Activated gamma-delta T cell treated with Interleukin-2 at 50 U/mL for 16 hours (primary cell): ENCODE data around the gene PAX5.

ENCODE experiments used
- DNase-seq: peaks from one replicate; pipeline ENCODE4 v3.0.0-alpha.2; 2020

Gene PAX5

DNA sequence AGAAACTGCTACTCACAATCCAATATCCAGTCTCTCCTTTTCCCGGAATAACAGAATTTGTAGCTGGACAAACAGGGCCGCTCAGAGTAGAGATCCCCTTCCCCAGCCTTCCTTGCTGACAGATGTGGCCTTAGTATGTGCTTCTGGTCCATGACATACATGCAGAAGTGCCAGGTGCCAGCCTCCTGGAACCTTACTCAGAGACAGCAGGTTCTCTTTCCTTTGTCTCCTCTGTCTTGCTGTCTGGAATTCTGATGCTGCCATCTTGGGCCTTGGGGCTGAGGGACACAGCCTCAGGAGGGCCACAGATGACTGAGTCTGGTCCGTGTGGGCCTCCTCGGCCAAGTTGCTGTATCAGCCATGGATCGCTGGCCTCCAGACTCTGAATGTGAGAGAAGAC, 210.1 kb downstream of the PAX5 start:
- DNase-seq = no peak

DNA sequence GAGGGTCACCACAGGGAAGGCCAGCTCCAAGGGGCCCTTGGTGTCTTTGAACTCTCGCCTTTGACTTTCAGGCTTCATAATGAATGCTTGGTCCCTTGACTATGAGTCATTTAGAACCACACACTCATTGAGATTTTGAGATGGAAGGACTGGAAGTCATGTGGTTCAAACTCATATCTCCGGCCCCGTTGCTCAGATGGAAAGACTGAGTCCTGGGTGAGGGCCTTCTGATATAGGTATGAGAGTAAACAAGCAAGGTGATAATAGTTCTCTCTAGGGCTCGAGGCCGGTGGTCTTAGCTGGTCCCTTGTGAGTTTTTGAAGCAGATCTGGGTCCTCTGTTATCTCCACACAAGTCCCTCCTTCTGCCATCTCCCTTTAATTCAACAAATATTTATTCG, 210.6 kb downstream of the PAX5 start:
- no peak for DNase-seq

DNA sequence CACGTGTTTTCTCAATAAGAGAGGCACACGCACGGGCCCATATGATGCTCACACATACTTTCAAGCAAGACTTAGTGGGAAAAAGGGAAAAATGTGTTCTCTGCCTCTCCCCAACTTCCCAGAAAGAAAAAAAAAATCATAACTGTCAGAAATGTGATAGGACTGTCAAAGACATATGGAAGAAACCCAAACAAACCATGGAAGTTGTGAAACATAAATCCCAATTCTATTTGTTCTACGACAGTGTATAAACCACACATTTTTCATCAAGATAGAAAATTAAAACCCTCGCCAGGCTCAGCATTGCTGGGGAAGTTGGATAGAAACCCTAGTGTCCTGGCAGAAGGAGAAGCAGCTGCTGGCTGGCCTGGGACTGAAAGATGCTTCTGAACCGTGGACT, 211.9 kb downstream of the PAX5 start:
- no peak for DNase-seq

DNA sequence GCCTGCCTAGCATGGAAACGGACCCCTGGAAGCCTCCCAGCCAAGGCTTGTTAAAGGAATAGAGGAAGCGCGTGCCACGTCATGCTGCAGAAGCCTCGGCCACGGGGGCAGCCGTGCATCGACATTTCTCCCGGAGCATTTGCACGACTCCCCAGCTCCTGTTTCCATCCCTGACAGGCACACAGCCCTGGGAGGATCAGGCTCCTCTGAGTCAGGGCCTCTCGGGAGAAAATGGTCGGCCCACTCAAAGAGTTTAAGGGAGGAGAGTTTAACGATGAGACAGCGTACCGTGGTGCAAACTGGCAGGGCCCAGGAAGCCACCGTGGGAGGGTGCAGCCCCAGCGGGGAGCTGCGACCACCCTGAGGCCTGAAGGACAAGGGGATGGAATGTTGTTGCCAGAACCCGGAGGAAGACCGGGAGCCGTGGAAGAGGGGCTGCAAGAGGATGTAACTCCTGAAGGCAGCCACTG, 213.6 kb downstream of the PAX5 start:
- DNase-seq = no peak

DNA sequence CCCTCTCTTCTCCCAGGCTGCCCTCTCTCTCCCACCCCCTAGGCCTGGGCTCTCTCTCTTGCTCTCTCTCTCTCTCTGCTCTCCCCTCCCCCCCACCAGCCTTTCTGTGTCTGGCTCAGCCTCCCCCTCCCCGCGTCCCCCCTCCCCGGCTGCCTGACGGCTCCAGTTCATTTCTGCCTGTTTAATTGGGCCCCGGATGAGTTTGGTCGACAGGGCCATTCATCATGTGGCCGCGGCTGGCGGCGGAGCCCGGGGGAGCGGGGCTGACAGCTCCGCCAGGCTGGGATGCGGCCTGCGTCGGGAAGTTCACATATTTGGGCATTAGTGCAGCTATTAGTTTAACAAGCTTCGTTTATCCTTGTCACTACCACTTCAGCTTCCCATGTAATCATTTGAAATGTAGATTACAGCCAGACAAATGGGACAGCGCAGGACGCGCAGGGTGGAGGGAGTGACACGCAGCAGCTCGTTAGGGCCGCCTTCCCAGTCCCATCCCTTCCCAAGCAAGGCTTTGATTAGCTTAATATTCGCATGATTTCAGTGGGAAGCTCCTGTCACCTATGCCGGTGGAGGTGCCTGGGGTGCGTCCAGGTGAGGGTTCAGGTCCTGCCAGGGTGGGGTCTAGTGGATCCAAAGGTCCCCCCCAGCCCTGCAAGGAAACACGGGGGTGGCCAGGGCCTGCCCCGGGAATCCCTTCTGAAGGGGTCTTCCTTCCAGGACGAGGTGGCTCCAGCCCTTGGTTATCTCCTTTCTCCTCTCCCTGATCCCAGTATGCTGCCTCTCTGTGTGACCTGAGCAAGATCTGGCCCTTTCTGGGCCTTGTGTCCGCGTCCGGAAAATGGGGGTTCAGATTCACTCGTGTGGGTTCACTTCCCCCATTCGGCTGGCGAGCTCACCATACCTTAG, 214.8 kb downstream of the PAX5 start:
- no peak for DNase-seq

DNA sequence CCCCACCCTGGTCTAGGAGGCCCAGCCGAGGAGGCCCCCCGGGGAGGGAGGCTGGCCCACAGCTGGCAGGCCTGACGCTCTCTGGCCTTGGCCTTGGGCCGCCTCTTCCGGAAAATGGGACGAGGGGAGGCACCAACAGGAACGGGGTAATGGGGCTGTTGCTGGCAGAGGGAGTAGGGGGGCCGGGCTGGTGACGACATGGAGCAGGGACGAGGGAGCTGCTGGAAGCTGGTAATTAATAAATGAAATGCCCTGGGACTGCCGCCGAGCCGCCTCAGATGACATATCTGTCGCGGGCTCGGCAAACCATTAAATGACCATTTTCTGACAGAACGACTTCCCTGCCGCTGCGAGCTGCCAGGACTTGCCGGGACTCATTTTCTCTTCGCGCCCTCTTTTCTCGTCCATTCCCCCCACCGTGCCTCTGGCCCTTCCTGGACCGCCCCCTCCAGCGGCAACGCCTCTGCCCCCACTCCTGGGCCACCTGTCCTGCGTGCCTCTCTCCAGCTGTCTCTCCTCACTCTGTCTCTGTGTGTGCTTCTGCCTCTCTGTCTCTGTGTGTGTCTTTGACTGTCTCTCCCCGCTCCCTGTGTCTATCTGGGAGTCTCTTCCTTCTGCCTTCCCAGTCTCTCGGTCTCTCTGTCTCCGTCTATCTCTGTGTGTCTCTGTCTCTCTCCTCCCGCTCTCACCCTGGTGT, 215.7 kb downstream of the PAX5 start:
- no peak for DNase-seq

DNA sequence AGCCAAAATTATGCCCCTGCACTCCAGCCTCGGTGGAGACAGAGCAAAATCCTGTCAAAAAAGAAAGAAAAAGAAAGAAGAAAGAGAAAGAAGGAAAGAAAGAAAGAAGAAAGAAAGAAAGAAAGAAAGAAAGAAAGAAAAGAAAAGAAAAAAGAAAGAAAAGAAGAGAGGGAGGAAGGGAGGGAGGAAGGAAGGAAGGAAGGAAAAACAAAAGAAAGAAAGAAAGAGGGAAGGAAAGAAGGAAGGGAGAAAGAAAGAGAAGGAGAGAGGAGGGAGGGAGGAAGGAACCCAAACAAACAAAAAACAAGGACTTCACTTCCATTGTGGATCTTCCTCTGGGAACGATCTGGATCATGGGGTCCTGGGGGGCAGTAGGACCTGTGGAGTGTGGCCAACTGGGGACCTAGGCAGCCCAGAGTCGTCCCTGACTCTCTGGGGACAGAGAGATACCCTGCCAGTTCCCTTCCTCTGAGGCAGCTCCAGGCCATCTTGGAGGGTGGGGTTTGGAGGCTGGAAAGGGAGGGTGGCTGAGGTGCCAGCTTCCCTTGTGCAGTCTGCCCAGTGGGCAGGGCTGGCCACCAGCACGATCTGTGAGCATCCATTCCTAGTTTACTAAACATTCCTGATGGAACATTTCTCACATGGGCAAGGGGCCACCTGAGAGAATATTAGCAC, 216.8 kb downstream of the PAX5 start:
- DNase-seq = no peak

DNA sequence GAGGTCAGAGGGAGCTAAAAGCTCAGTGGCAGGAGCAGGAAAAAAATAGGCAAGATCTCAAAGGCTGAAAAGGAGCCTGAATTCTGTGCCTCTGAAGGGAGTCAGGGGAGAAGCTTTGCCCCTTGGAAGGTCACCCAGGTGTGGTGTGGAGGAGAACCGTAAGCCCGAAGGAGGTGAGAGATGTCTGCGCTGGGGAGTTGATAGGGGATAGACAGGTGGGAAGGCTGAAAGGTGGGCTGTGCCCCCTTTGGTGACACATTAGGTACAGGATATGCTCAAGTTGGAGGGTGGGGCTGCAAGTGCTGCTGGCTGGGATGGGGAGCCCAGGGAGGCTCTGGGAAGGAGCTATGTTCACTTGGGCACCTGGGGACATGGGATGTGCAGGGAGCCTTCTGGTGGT, 217.7 kb downstream of the PAX5 start:
- DNase-seq = no peak

DNA sequence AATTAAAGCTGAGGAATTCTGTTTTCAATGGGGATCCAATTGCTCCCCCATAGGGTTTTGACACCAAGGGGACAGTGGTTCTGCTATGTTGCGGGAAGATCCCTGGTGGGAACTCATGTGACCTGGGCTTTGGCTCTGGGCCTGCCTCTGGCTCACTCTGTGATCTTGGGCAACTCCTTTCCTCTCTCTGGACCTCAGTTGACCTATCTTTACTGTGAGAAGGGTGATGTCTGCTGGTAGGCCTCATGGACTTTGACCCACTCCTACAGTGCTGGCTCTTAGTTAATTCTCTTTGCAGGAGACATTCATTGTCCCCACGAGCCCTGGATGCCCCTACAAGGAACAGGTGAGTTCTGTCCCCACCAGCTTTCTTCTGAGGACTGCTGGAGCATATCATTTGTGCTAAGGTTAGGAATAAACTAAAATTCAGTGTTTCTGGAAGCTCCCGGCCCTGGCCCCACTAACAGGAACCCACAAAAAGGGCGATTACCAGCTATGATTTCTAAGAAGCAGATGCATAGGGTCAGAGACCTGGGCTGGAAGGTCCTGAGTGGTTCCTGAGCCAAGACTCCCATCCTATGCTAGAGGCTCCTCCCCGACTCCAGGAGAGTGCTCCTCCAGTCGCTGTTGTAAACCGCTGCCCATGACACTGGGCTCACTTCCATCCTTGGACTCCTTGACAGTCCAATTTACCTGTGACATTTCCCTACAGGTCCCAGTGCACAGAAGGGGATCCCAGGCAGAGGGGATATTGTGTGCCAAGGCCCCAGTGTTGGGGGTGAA, 218.3 kb downstream of the PAX5 start:
- DNase-seq = no peak

DNA sequence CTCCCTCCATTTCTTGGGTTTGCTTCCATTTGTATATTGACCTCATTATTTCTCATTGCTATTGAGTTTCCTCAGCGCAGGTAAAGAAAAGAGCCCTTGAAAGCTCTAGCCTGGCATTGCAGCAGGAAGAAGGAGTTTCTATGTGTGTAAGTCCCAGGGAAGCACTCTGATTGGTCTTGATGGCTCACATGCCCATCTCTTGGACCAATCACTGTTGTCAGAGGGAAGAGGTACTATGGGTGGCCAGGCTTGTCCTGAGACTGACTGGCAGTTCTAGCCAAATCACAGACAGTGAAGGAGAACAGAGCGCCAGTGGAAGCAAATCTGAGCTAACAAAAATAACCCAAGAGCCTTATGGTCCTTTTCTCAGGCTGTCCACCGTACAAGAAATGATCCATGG, 219.0 kb downstream of the PAX5 start:
- no peak for DNase-seq

DNA sequence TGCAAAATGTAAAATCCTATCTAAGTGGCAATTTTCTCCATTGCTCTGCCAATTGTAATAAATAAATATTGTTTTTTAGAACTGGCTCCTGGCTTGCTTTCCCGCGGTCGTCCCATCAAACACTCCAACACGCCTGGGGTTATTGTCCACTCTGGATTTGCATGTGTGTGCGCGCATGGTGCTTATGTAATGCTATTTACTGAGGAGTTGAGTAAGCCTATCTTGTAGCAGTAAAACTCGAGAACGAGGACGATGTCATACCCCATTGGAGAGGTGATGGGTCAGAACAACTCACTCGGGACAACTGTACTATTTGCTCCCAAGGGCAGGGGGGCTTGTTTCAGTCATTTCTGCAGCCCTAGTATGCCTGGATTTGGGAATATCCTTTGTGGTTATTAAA, 220.9 kb downstream of the PAX5 start:
- no peak for DNase-seq

DNA sequence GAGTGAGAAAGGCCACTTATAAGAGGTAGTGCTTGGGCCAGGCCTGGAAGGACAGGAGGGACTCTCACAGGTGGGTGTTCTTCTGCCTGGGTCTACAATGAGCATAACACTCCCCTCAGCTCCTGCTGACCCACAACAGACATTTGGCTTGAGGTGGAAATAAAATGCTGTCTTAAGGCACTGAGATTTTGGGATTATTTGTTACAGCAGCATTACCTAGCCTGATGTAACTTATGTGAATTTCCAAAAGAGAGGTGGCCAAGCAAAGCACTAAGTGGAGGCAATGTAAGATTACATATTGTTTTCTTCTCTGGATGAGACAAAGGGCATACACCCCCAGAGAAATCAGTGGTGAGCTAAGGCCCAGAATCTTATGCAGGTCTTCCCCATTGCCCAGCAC, 221.5 kb downstream of the PAX5 start:
- no peak for DNase-seq

DNA sequence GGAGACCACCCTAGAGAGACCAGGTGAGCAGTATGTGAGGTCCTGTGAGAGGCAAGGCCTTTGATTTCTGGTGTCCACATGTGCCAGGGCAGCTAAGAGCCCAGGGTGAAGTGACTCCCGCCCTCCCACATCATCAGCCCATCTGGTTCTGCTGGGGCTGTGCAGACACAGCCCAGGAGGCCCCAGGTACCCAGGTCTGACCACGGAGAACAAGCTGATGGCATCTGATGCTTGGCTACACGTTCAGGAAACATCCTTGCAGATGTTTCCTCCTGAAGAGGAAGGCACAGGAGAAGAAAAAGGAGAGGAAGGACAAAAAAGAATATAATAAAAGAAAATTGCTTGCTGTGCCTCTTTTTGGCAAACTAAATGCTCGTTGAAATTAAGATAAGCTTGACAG, 225.8 kb downstream of the PAX5 start:
- DNase-seq = no peak

DNA sequence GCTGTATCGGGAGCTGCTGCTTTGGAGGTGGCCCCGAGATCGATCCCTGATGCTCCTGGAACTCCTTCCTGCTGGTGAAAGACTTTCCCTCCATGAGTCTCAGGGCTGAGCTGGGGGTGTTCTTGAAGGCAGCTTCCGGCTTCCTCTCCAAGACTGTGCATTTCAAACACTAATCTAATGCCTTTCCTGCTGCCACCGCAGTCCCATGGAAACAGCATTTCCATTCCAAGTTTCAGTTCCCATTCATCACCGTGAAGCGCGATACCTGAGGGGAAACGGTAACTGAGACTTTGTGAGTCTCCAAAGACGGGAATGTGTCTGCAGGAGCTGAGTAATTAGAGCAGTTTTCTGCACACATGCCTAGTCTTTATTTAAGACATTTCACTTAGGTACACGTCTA, 230.1 kb downstream of the PAX5 start:
- no peak for DNase-seq

DNA sequence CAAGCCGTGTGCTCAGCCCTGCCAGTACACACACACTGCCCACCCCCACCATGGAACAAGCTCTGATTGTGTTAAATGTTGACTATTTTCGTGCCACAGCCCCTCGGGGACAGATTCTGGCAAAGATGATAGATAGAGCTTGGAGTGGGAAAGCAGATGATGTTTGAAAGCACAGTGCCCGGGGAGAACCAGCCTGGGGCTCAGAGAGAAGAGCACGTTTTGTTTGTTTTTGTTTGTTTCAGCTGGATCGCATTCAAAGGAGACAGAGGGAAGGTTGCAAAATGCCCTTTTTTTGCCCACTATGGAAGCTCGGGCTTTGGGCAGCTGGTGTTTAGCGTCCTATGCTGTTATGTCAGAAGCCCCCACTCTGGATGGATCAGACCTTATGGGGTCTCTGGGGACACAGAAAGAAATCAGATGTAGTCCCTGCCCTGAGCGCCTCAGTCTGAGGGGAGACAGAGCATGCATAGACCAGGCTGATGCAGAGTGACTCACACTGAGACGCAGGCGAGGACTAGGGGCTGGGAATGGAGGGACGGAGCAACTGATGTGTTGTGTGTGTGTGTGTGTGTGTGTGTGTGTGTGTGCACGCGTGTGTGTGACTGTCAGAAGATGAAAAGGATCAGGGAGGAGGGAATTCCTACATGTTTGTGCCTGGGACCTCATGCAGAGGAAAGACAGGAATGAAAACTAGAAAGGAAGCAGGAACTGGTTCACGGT, 231.7 kb downstream of the PAX5 start:
- DNase-seq = no peak

DNA sequence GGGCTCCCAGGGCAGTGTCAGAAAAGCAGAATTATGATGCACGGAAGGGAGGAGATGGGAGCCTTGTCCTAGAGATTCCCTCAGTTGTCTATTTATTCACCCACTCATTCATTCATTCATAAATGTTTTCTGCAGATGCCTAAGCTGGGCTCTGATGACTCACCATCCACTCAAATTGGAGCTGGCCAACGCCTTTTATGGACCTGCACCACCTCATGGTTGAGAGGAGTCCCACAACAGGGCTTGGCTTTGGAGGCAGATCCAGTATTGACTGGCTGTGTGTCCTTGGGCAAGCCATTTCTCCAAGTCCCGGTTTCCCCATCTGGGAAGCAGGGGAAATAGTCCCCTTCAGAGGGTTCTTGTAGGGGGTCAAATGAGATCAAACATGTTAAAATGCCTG, 233.6 kb downstream of the PAX5 start:
- no peak for DNase-seq

DNA sequence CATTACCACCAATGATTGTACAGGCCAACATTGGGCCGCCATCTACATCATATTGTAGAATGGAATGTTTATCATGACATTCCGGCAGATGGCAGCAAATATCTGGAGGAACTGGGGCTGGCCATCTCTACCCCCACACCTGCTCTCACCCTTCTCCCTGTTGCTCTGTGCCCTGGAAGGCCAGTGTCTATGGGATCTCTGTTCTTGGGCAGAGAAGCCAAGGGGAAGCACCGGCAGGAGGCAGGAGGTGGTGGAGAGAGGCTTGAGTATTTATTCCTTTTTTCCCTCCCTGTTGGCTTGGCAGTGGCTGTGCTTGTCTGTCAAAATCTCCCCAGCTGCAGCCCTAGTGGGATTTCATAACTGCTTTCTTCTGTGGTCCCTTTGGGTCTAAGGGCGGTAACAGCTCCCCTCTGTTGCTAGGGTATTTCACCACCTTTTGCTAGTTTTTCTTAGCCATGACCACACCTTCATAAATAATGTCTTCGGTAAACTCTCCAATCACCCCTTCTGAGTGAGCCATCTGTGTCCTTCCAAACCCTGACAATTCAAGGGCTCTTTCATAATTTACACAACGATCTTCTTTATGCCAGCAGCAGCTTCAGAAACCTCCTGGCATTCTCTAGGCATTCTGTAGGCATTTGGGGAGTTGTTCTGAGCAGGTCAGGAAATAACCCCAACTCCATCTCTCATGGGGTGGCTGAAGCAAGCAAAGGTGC, 235.6 kb downstream of the PAX5 start:
- no peak for DNase-seq

DNA sequence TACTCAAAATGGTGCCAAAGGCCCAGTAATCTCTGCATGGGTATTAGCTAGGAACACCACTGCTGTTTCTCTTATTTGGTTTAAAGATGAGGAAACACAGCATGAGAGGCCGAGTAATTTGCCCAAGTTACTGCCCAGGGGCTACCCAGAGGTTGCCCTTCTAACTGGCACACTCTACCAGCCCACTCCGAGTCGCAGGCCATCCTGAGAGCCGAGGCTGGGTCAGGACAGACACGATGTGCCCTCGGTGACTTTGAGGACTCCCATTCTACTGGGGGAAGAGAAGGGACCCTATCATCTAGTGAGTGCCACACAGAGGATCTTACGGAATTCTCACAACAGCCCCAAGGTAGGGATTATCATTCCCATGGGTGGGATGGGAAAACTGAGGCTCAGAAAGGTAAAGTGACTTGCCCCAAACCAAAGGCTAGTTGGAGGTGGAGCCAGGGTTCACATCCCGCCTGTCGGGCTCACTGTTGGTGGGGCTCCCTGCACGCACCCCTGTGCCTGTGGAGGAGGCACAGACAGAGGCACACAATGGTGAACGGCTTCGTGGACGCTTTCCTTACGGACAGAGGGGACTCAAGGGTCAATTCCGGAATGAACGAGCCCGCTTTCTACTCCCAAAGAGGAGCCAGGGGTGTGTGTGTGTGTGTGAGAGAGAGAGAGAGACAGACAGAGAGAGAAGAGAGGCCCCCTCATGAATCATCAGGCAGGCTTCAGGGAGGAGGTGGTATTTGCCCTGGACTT, 236.4 kb downstream of the PAX5 start:
- no peak for DNase-seq

DNA sequence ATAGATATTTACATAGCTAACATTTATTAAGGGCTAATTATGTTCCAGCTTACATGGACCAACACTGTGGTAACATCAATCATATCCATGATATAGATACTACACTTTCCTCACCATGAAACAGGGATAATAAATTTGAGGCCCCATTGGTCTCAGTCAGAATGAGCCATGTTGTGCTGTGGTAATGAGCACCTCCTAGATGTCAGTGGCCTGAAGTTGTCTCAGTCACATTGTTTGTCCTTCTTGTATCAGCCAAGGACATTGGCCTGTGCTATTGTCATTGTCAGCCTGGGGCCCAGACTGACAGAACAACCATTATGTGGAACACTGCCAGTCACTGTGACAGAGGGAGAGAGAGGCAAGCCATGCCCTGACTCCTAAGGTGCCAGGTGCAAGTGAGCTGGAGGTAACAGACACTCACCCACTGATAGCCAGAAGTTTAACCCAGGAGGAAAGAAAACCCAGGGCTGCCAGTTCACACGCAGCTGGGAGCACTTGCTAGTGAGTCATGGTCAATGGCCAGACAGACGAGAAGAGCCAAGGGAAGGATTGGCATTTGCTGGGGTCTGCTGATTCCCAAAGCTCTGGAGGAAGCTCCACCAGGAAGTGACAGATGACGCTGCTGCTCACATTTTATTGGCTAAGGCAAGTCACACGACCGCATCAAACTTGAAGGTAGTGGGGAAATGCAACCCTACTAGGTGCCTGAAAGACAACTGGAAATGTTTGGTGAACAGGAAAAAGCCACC, 237.2 kb downstream of the PAX5 start:
- DNase-seq = no peak

DNA sequence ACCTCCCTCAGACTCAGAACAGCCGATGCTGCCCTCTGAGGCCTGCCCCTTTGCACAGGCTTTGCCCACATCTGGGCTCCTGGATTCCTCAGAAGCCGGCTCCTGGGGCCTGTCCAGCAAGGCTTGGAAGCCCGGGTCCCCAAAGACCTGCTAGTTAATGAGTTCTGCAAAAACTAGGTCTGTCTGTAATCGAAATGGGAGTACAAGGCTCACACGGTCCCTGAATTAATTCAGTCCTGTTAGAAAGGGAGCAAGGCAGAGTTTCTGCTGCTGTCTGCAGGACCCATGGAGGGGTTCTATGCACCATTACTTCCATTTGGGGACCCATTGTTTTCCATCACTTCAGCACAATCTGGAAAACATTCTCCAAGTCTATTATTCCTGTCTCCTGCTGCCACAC, 239.6 kb downstream of the PAX5 start:
- no peak for DNase-seq
